GM23338 (cell line): ENCODE measurements around the gene CCAR1. TPM values are rescaled to one million over a fixed set of nuclear protein-coding genes. Genes with fewer than 3 reads are reported as not detected.

Experiments used
- ATAC-seq: fragments of 200-7000 bp; cut with Tn5 transposase; 3 replicates; pipeline ENCODE4 v1.9.1; 2020
- DNase-seq: peaks from one replicate; pipeline ENCODE4 v3.0.0-alpha.2; 2015; ENCODE audit warnings: low spot score
- H2AFZ ChIP-seq: fragments of 200-600 bp; sonication (generic); 2 replicates; pipeline ENCODE4 v1.8.0; 2016; ENCODE audit warnings: antibody characterized with exemption, mild to moderate bottlenecking, moderate library complexity
- H3F3A ChIP-seq: fragments of 200-600 bp; sonication (generic); replicated peaks from 2 replicates; pipeline ENCODE4 v1.8.0; 2017; ENCODE audit warnings: antibody characterized with exemption, mixed run types, low read depth
- H3K27ac ChIP-seq: fragments of 200-600 bp; sonication (generic); 2 replicates; pipeline ENCODE4 v1.6.1; 2016; ENCODE audit warnings: low read depth
- H3K27me3 ChIP-seq: fragments of 200-600 bp; sonication (generic); 2 replicates; pipeline ENCODE4 v1.8.0; 2016; ENCODE audit warnings: mild to moderate bottlenecking, mixed run types, moderate library complexity; ENCODE audit not compliant: insufficient read depth
- H3K36me3 ChIP-seq: fragments of 200-600 bp; sonication (generic); 2 replicates; pipeline ENCODE4 v1.8.0; 2016; ENCODE audit warnings: mild to moderate bottlenecking; ENCODE audit not compliant: insufficient read depth
- H3K4me1 ChIP-seq: fragments of 200-600 bp; sonication (generic); 2 replicates; pipeline ENCODE4 v1.8.0; 2016; ENCODE audit warnings: mild to moderate bottlenecking, moderate library complexity; ENCODE audit not compliant: insufficient read depth
- H3K4me2 ChIP-seq: fragments of 200-600 bp; sonication (generic); 2 replicates; pipeline ENCODE4 v1.7.1; 2017; ENCODE audit warnings: mixed run types
- H3K4me3 ChIP-seq: fragments of 200-600 bp; sonication (generic); 2 replicates; pipeline ENCODE4 v1.6.1; 2016; ENCODE audit warnings: mixed run types
- H3K79me2 ChIP-seq: fragments of 200-600 bp; sonication (generic); replicated peaks from 2 replicates; pipeline ENCODE4 v1.8.0; 2017; ENCODE audit warnings: mild to moderate bottlenecking; ENCODE audit not compliant: insufficient read depth
- H3K9me2 ChIP-seq: fragments of 200-600 bp; sonication (generic); 2 replicates; pipeline ENCODE4 v1.8.0; 2017; ENCODE audit not compliant: insufficient read depth
- H4K20me1 ChIP-seq: fragments of 200-600 bp; sonication (generic); replicated peaks from 2 replicates; pipeline ENCODE4 v1.8.0; 2017; ENCODE audit warnings: mild to moderate bottlenecking; ENCODE audit not compliant: insufficient read depth
- H3K27ac Mint-ChIP-seq: 2 replicates; pipeline ENCODE4 v1.8.0; 2020; ENCODE audit warnings: inconsistent platforms, mild to moderate bottlenecking, moderate library complexity, mixed read lengths
- H3K27me3 Mint-ChIP-seq: 3 replicates; pipeline ENCODE4 v1.8.0; 2022; ENCODE audit warnings: low read depth, mild to moderate bottlenecking, moderate library complexity, mixed read lengths, inconsistent platforms; ENCODE audit not compliant: insufficient read depth, poor library complexity
- H3K36me3 Mint-ChIP-seq: 3 replicates; pipeline ENCODE4 v1.8.0; 2021; ENCODE audit warnings: low read depth, mild to moderate bottlenecking, inconsistent platforms, moderate library complexity, mixed read lengths
- H3K4me1 Mint-ChIP-seq: 3 replicates; pipeline ENCODE4 v1.8.0; 2020; ENCODE audit warnings: mild to moderate bottlenecking, inconsistent platforms, mixed read lengths
- H3K4me3 Mint-ChIP-seq: 3 replicates; pipeline ENCODE4 v1.8.0; 2021; ENCODE audit warnings: moderate library complexity, mild to moderate bottlenecking, inconsistent platforms, mixed read lengths
- H3K9me3 Mint-ChIP-seq: 3 replicates; pipeline ENCODE4 v1.8.0; 2020; ENCODE audit warnings: moderate library complexity, mild to moderate bottlenecking, inconsistent platforms, mixed read lengths
- EZH2 ChIP-seq: fragments of 200-600 bp; sonication (generic); IDR thresholded peaks from one replicate; pipeline ENCODE4 v1.8.0; 2017; ENCODE audit warnings: antibody characterized with exemption, mild to moderate bottlenecking, low read depth; ENCODE audit not compliant: unreplicated experiment
- EZH2phosphoT487 ChIP-seq: fragments of 200-600 bp; sonication (generic); IDR thresholded peaks from one replicate; pipeline ENCODE4 v1.8.1; 2018; ENCODE audit warnings: antibody characterized with exemption; ENCODE audit not compliant: unreplicated experiment
- JUNB ChIP-seq: IDR thresholded peaks from one replicate; pipeline ENCODE4 v1.6.1; 2016; ENCODE audit warnings: antibody characterized with exemption; ENCODE audit not compliant: unreplicated experiment
- POLR2AphosphoS5 ChIP-seq: IDR thresholded peaks from 2 replicates; pipeline ENCODE4 v1.6.1; 2016; ENCODE audit warnings: antibody characterized with exemption, low read depth
- ZNF114 ChIP-seq: fragments of 250-450 bp; sonication (Bioruptor Pico); IDR thresholded peaks from 2 replicates; pipeline ENCODE4 v1.5.0; 2020; ENCODE audit warnings: mild to moderate bottlenecking, moderate library complexity
- ZNF331 ChIP-seq: fragments of 250-450 bp; sonication (Bioruptor Pico); IDR thresholded peaks from 2 replicates; pipeline ENCODE4 v1.5.0; 2020; ENCODE audit warnings: low read depth, mild to moderate bottlenecking, moderate library complexity
- polyA plus RNA-seq: library from polyadenylated mRNA; unstranded; fragments of >200 nt; fragmentation: Nextera tagmentation; extraction: Ambion mirVana; gene quantifications from 2 replicates; pipeline ENCODE4 v1.2.1, GENCODE V29; 2016
- total RNA-seq: library from RNA; depleted of rRNA; stranded (reverse); fragments of >200 nt; shearing (Covaris generic); gene quantifications from 2 replicates; pipeline ENCODE4 v1.2.3, GENCODE V29; 2014
- TF ChIP-seq, protein P1 (sequence below): fragments of 250-450 bp; sonication (Bioruptor Pico); IDR thresholded peaks from 2 replicates; pipeline ENCODE4 v1.5.0; 2020; ENCODE audit warnings: mild to moderate bottlenecking, moderate library complexity

The CCAR1 gene
- total and polyA plus RNA-seq, 2 experiments from 2014 or later = 118 to 121 TPM

DNA sequence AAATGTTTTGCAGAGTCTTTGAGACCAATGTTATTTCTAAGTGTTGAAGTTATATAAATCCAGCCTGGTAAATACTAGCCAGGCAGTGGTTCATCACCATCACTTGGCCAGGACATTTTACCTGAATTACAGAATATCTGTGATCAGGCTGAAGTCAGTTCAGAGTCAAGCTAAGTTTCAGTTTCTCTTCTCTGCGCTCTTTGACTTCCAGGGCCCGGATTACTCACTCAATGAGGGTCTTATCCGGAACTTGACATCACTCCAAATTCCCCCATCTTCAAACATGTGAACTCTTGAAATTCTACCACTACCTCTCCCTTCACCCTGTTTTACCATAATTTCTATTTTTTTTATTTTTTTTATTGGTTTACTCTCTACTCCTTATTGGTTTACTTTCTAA is 36.6 kb upstream of the CCAR1 start (continued):
- TF ChIP-seq, protein P1, sequence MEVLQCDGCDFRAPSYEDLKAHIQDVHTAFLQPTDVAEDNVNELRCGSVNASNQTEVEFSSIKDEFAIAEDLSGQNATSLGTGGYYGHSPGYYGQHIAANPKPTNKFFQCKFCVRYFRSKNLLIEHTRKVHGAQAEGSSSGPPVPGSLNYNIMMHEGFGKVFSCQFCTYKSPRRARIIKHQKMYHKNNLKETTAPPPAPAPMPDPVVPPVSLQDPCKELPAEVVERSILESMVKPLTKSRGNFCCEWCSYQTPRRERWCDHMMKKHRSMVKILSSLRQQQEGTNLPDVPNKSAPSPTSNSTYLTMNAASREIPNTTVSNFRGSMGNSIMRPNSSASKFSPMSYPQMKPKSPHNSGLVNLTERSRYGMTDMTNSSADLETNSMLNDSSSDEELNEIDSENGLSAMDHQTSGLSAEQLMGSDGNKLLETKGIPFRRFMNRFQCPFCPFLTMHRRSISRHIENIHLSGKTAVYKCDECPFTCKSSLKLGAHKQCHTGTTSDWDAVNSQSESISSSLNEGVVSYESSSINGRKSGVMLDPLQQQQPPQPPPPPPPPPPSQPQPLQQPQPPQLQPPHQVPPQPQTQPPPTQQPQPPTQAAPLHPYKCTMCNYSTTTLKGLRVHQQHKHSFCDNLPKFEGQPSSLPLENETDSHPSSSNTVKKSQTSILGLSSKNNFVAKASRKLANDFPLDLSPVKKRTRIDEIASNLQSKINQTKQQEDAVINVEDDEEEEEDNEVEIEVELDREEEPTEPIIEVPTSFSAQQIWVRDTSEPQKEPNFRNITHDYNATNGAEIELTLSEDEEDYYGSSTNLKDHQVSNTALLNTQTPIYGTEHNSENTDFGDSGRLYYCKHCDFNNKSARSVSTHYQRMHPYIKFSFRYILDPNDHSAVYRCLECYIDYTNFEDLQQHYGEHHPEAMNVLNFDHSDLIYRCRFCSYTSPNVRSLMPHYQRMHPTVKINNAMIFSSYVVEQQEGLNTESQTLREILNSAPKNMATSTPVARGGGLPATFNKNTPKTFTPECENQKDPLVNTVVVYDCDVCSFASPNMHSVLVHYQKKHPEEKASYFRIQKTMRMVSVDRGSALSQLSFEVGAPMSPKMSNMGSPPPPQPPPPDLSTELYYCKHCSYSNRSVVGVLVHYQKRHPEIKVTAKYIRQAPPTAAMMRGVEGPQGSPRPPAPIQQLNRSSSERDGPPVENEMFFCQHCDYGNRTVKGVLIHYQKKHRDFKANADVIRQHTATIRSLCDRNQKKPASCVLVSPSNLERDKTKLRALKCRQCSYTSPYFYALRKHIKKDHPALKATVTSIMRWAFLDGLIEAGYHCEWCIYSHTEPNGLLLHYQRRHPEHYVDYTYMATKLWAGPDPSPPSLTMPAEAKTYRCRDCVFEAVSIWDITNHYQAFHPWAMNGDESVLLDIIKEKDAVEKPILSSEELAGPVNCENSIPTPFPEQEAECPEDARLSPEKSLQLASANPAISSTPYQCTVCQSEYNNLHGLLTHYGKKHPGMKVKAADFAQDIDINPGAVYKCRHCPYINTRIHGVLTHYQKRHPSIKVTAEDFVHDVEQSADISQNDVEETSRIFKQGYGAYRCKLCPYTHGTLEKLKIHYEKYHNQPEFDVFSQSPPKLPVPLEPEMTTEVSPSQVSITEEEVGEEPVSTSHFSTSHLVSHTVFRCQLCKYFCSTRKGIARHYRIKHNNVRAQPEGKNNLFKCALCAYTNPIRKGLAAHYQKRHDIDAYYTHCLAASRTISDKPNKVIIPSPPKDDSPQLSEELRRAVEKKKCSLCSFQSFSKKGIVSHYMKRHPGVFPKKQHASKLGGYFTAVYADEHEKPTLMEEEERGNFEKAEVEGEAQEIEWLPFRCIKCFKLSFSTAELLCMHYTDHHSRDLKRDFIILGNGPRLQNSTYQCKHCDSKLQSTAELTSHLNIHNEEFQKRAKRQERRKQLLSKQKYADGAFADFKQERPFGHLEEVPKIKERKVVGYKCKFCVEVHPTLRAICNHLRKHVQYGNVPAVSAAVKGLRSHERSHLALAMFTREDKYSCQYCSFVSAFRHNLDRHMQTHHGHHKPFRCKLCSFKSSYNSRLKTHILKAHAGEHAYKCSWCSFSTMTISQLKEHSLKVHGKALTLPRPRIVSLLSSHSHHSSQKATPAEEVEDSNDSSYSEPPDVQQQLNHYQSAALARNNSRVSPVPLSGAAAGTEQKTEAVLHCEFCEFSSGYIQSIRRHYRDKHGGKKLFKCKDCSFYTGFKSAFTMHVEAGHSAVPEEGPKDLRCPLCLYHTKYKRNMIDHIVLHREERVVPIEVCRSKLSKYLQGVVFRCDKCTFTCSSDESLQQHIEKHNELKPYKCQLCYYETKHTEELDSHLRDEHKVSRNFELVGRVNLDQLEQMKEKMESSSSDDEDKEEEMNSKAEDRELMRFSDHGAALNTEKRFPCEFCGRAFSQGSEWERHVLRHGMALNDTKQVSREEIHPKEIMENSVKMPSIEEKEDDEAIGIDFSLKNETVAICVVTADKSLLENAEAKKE = no peak
- no peak for TF ChIP-seq POLR2AphosphoS5
- no peak for TF ChIP-seq JUNB
- no peak for TF ChIP-seq EZH2
- no peak for TF ChIP-seq EZH2phosphoT487
- no peak for TF ChIP-seq ZNF114 (CRISPR knock-in tag)

DNA sequence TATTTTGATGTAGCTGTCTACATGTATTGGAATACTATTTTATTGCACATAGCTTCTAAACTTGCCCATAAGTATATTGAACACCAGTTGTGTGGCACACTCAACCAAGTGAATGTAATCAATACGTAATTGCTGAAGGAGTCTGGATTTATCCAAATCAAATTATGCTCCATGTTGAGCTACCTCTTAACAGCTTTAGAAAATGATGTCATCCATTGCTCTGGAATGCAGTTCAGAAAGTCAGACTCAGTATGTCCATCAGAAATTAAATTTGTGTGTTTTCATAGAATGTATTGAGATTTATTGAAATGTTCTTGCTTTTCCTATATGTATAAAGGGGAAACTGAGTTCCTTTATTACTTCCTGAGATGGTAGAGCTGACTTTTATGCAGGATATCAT is 25.0 kb upstream of the CCAR1 start:
- H3K36me3 ChIP-seq = peaks cover 14% of the 10 kb centered on the region
- H3K27me3 ChIP-seq = no peaks in the 10 kb centered on the region
- Mint-ChIP-seq H3K4me1 (no peaks in the 10 kb centered on the region; the same call in 2 of the 3 replicates), H3K36me3 (peaks cover 9% of the 10 kb centered on the region), H3K9me3 (no peaks in the 10 kb centered on the region), H3K27me3 (no peaks in the 10 kb centered on the region), H3K4me3 (no peak overlapping the region), H3K27ac (no peak overlapping the region)
- DNase-seq = no peak
- H3K4me3 ChIP-seq = no peak overlapping the region
- H4K20me1 ChIP-seq = no peaks in the 10 kb centered on the region
- H3K27ac ChIP-seq = no peak overlapping the region
- no peak for ATAC-seq
- H3K4me1 ChIP-seq = no peaks in the 10 kb centered on the region
- H3K79me2 ChIP-seq = no peaks in the 10 kb centered on the region
- no peak overlapping the region for H3K4me2 ChIP-seq
- H3K9me2 ChIP-seq = no peaks in the 10 kb centered on the region
- TF ChIP-seq JUNB (no peak), ZNF331 (CRISPR knock-in tag) (no peak)
- no peaks in the 10 kb centered on the region for H3F3A ChIP-seq
- H2AFZ ChIP-seq = no peak overlapping the region
